ENCODE results near the gene TBC1D2.

GRCh38 chr9:98185021-98185567 is 70.4 kb downstream of the TBC1D2 start:
- TF ChIP-seq, protein P1, sequence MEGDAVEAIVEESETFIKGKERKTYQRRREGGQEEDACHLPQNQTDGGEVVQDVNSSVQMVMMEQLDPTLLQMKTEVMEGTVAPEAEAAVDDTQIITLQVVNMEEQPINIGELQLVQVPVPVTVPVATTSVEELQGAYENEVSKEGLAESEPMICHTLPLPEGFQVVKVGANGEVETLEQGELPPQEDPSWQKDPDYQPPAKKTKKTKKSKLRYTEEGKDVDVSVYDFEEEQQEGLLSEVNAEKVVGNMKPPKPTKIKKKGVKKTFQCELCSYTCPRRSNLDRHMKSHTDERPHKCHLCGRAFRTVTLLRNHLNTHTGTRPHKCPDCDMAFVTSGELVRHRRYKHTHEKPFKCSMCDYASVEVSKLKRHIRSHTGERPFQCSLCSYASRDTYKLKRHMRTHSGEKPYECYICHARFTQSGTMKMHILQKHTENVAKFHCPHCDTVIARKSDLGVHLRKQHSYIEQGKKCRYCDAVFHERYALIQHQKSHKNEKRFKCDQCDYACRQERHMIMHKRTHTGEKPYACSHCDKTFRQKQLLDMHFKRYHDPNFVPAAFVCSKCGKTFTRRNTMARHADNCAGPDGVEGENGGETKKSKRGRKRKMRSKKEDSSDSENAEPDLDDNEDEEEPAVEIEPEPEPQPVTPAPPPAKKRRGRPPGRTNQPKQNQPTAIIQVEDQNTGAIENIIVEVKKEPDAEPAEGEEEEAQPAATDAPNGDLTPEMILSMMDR (IDR thresholded peaks at IDR 0.05; ENCODE audit: low read length), result no peak
- TF ChIP-seq EZH2 (IDR thresholded peaks at IDR 0.05; ENCODE audit: borderline replicate concordance, low read length), result no peak
